HG03097 (cell line): ENCODE results near the gene LARGE1.
A peak's percentile ranks its signal among the peaks of the same experiment; 100 is the strongest.

Source experiments
- ATAC-seq: cut with Tn5 transposase; IDR thresholded peaks from one replicate; pipeline ENCODE4 v1.9.1; 2021; ENCODE audit not compliant: unreplicated experiment, low FRiP score

The LARGE1 gene

DNA sequence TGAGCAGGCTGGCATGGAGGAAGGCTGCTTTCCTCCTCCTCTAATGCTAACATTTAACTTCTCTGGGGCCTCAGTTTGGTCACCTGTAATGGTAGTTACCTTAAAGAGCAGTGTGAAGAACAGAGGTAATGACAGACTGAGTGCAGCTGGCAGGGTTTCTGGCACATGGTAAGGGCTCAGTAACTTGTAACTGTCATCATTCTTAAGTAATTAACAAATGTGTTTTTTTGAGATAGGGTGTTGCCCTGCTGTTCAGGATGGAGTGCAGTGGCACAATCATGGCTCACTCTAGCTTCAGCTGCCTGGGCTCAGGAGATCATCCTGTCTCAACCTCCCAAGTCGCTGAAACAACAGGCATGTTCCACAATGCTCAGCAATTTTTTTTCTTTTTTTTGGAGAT lies 620.1 kb downstream of the LARGE1 start:
- no peak for ATAC-seq

DNA sequence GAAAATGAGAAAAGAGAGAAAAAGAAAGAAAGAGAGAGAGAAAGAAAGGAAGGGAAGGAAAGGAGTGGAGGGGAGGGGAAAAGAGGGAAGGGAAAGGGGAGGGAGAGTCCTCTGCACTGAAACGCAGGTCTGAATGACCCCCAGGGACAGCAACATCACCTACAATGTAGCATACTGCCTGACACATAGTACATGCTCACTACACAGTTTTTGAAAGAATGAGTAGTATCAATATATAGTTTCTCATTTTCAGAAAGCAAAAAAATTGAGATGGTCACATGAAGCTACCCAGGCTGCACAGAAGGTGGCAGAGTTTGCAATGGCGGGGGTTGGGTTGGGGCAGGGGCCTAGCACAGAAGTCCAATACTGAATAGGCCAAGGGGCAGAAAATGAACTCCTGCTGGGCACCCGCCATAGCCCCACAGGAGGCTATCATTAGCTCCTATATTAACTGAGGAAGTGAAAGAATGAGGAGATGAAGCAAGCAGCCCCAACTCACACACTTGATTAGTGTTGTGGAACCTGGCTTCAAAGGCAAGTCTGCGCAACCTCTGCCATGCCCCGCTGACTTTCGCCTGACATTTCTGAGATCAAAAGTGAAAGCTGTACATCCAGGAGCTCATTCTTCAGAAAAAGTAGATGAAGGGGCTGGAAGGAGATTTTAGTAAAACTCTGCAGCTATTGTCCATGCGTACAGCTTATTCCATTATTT lies 620.9 kb downstream of the LARGE1 start:
- peak; percentile 78 for ATAC-seq

DNA sequence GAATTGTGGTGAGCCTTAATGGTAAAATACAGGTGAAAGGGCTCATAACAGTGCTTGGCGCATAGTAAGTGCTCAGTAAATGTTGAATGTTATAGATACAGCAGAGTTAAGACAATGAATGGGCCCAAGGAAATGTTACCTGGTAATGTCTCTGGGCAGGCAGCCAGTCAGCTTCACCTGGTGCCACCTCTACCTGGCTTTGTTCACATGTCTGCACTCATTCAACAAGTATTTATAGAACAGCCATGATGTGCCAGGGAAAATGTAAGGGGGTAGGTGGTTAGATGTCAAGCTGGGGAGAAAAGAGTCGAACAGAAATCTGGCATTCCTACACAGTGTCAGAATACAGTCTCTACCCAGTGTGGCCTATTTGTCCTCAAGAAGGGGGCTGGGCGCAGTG lies 623.3 kb downstream of the LARGE1 start:
- ATAC-seq, result no peak

DNA sequence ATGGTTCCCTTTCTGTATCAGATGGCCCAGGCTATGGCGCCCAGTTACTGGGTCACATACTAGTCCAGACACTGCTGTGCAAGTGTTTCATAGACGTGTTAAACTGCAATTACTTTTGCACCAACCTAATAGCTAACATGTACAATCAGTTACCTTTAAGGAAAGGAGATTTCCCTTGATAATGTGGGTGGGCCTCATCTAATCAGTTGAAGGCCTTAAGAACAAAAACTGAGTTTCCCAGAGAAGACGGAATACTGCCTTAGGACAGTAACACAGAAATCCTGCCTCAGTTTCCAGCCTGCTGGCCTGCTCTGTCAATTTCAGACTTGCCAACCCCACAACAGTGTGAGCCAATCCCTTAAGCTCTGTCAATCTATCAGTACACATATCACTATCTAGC lies 632.2 kb downstream of the LARGE1 start:
- ATAC-seq, result no peak

DNA sequence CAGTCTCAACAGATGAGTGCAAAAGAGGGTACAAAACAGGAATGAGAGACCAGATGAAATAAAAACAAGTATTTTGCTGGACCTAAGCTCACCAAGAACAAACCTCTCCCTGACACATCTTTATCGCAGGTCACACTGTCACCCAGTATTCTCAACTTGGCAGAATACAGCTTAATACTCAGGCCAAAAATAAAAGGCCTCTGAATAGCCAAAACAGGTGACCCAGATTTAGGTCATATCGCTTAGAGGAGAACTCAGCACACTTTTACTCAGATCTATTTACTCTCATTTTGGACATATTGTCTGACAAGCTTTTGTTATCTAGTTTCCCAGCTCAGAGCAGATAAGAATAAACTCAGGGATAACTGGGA lies 645.2 kb downstream of the LARGE1 start:
- ATAC-seq, result no peak

DNA sequence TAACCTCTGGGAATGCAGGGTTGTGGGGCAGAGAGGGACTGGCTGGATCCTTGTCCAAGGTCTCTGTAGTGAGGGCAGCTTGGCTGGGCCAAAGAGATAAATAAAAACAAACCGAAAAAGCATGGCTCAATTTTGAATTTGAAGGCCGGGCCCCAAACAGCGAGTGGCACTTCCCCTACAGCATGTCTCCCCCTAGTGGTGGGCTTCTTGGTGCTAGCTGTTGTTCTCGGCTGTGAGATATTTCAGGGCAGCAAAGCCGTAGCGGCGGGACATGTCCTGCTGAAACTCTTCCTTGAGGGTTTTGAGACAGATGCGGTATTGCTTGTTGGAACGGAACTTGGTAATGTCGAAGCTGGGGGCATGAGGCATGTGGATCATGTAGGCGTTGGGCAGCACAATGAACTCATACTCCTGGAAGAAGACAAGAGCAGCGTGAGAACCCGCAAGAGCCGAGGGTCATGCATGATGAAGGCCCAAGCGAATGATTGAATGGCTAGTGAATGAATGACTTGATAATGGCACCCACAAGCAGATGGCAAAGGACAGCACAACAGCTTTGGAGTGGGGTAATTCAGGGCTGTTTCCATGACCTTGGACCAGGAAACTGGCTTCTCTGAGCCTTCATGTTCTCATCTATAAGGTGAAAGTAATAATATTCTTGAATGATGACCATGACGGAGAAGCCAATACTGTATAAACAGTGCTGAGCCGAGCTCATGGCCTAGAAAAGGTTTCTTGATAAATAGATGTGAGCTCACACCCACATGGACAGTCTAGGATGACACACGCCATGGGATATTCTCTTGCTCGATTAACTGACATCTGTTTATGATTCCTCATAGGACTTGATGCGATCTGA lies 645.8 kb downstream of the LARGE1 start:
- ATAC-seq, result no peak

DNA sequence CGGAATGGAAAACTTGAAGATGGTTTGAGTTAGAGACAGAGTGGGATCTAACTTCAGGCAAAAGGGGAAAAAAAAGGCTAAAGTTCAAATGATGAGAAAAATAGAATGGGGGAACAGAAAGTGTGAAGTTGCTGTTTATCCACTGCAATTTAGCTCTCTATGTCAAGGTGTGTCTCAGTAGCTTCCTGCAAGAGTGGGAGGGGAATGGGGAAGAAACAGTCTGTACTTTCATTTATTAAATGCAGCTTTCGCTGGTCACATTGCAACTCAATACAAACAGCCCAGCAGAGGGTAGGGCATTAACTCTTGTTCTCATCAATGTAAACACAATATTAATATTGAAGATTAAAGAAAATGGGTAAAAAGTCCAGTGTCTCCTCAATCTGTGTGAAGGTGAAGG lies 647.4 kb downstream of the LARGE1 start:
- no peak for ATAC-seq

DNA sequence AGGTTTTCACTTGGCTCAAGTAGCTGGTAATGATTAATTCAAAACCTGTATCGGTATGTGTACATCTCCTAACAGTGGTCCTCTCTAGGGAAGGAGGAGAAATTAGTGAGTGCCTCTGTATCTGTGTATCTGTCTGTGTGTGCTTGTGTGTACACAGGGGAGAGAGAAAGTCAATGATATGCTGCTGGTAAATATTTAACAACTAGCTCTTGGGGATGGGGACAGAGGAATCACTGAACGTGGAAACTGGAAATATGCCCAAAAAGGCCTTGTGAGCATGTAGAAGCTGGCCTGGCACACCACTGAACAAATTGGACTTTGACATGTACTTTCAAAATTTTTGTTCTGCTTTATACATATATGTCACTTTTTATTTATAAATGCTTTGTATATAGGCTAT lies 648.1 kb downstream of the LARGE1 start:
- ATAC-seq, result peak; percentile 43

DNA sequence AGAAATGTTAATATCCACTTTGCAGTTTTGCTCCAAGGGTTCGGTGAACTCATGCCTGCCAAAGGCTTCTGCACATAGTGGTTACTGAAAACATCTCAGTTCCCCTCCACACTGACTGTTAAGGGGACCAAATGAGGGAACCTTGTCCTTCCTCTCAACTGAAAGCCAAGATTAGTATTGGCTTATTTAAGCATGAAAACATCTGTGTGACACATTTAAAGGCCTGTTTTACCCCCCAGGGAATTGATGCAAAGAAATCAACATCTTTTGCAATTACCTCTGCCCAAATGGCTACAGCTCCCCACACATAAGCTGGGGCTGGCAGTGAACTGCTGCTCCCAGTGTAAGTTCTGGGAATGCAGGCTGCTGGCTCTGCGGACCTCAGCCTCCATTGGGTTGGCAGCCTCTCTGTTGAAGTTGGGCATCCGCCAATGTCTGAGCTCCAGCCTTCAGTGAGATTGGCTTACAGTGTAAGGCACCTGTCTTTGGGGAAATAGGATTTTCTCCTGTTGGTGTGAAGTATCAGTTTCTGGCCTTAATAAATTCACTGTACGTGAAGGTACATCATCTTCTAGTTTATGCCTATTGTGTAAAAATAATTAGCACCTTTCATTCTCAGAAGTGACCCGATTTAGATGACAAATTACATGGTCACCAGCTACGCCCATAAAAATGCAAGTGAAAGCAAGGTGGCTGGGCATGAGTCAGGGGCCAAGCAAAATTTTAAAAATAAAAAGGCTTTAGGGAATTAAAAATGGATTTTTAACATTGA lies 648.7 kb downstream of the LARGE1 start:
- ATAC-seq, result peak; percentile 50

DNA sequence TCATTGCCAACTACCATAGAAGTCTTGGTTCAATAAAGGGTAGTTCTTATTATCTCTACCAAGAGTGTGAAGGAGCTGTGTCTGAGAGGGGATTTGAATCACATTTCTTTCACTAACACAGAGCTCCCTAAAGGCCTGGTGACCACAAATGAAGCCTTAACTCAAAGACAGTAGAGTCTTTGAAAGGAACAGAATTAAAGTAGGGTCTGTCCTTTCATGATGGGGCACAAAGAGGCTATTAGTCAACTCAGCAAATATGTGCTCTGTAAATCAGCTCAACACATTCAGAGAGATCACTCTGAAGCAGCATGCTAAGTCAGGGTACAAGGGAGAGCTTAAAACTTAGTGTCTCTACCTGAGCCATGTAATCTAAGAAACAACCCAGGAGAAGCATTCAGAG lies 649.7 kb downstream of the LARGE1 start:
- no peak for ATAC-seq

DNA sequence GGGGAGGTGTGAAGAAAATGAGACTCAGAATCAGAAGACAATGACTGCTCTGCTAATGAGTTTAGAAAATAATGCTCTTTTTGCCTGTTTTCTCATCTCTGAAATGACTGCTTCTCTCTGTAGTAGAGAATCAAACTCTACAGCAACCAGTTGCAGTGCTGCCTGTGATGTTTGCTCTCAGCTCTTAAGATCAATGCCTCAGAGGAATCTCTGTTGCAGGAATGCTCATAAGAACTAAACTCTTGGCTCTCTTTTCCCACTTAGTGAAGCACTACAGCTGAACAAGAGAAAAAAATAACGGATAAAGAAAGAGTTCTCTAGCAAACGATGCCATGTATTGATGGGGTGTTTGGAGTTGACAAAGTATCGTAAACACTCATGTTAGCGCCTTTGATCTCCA lies 658.6 kb downstream of the LARGE1 start:
- no peak for ATAC-seq

DNA sequence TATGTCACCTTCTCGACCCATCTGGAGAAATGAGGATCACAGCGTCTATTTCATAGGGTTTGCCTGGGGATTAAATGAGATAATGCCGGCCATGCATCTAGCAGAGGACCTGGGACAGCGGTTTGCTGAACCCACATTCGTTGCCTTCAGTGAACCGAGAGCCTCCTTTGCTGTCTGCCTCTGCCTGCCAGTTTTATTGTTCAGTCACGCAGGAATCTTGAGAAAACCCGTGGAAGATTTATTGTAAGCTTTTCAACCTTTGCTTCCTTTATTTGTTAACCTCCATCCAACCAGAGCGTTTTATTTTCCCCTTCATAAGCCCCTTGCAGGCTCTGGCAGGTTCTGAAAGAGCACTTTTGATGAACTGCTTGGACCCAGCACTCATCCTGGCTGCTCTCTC lies 659.8 kb downstream of the LARGE1 start:
- ATAC-seq, result no peak

DNA sequence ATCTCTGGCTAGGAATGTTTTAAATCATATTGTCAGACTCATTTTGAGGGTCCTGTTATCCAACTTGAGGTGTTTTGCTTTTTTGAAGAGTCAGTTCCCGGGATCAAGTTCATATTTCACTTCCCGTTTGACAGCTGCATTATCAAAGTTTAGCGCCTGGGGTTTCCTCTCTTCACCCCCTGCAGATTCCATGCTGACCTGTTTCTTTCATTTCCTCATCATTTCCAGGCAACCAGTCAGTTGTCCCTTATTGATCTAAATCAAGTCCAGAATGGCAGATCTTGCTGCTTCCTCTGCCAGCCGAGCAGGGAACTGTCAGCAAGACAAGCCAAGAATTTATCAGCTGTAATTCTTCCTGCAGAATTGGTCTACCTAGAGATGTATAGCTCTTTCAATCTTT lies 664.5 kb downstream of the LARGE1 start:
- ATAC-seq, result no peak

DNA sequence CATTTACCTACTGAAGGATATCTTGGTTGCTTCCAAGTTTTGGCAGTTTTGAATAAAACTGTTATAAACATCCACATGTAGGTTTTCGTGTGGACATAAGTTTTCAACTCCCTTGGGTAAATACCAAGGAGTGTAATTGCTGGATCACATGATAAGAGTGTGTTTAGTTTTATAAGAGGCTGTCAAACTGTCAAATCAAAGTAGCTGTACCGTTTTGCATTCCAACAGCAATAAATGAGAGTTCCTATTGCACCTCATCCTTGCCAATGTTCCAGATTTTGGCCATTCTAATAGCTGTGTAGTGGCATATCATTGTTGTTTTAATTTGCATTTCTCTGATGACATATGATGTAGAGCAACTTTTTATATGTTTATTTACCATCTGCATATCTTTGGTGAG lies 671.3 kb downstream of the LARGE1 start:
- ATAC-seq, result no peak

DNA sequence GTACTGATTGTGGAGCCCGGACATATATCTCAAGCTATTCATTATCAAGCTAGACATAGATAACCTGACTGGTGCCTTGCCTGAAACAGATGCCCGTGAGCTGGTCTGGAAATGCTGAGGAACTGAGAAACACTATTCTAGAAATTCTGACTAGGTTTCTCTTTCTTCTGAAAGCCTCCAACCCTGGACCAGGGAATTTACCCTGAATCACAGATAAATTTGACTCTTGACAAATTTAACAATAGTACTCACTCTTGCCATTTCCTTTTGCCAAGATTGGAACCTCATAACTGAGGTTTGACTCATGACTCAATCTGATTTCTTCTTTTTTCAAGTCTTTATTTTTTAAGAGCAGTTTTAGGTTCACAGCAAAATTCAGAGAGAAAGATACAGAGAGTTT lies 672.5 kb downstream of the LARGE1 start:
- no peak for ATAC-seq

DNA sequence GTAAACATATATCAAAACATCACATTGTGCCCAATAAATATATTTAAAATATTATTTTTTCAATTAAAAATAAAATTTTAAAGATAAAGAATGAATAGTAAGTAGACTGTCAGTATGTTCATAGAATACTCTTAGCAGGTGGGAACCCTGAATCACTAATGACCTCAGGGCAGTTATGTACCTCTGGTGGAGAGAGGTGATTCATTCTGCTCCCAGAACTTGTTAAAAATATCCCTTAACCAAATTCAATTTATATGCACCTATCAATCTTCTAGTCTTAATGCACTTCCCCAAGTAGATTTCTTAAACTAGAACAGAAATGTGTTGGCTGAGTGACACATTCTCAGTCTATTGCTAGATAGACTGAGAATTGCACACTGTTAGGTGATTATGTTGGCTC lies 678.2 kb downstream of the LARGE1 start:
- ATAC-seq, result no peak

DNA sequence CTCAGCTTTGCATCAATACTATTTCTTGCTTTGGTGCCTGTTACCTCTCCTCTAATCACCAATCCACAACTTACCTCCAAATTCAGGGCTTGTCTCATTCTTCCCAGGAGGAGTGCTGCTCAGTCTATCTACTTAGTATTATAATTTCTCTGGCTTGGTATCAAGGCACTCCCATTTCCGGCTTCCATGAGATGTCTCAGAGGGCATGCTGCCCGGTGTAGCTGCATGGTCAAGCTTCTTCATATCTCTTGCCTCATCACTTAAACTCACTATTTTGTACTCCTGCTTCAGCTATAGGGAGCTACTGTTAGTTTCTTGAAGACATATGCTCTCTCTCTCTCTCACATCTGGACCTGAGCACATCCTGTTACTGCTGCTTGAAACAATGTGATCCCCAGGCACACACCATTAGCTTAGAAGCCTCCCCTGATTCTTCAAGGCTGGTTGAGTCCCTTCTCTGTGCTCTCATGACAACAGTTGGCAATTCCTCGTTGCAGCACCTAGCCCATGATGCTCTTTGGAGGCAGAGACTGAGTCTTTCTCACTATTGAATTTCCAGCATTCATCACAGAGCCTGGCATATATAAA lies 679.3 kb downstream of the LARGE1 start:
- no peak for ATAC-seq

DNA sequence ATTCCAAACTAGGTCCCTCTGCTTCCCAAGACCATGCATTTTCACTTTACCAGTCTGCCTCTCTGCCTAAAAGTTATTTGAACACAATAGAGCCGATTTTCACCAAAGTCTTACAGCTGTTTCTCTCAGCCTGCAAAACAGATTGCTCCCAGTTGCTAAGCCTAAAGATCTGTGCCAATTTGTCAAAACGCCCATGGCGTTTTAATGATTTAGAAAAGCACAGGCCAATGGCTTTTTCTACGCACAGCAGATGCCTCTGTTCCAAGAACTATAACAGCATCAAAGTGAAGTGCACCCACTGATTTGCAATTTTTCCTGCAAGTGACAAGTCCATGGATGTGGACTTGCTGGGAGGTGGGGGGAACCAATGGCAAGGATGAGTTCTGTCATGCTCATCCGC lies 688.2 kb downstream of the LARGE1 start:
- no peak for ATAC-seq

DNA sequence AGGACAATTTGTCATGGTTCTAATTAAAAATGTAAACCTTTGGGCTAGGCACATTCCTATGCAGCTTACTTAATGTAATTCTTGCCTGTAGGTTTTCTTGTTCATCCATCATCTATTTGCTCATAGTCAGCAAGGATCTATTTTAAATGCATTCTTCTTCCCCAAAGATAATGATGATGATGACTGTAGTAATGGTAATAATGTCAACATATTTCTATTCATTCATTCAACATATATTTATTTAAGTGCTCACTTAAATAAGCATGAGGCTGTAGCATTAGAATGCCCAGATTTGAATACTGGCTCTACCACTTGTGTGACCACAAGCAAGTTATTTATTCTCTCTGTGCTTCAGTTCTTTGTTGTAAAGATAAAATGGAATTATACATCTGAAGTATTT lies 692.5 kb downstream of the LARGE1 start:
- no peak for ATAC-seq

DNA sequence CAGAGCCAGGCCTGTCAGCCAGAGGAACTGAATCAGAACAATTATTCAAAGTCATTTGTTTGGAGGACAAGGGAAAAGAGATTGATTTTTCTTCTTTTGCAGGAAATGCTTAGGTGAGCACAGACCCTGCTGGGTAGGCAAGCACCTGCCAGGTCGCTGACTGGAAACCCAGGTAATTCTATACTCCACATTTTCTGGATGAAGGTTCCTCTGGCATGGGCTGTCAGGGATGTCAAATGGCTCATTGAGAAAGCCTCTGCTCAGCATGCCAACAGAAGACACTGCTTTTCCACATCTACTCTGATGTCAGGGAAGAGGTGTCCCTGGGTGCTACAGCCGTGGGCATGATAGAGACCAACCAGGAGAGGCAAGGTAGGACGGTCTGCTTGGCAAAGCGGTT lies 695.4 kb downstream of the LARGE1 start:
- no peak for ATAC-seq
